ENCODE results near the gene HAPLN1. TPM values are rescaled to one million over a fixed set of nuclear protein-coding genes. Genes with fewer than 3 reads are reported as not detected.

HAPLN1 gene
- total and polyA plus RNA-seq, 2 of the 4 experiments (the other 2 are of a cell fraction), result under 0.01 to 0.07 TPM

DNA sequence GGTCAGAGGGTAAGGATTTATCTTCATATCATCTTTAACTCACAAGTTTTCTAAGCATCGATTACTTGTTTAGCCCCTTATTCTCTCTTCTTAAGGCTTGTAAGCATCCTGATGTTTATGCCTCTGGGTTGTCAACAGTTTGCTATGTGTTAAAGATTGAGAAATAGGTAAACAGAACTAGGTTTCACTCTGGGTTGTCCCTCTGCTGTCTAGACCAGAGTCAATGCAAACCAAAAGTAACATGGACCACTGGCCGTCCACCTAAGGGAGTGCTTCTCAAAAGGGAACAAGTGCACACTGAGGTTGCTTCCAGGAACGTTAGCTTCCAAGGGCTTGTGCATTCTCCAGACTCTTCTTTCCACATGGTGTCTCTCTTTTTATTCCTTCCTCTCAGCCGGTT, 39.9 kb upstream of the HAPLN1 start:
- 40% methylated on average over 1 of the region's 4 CpGs; no CpG with 5 or more reads in 1 of the 2 experiments for WGBS, 2 experiments (ENCODE audit: extremely low coverage in 2 of 2, insufficient read length in 1 of 2)
- no peaks in the 10 kb centered on the region for H3K36me3 ChIP-seq (ENCODE audit: control insufficient read depth, insufficient read depth, low read length)
- H2AK9ac ChIP-seq (replicated peaks; ENCODE audit: low read depth, low read length, poor library complexity), result no peak overlapping the region
- no peak overlapping the region for H2AK5ac ChIP-seq (ENCODE audit: low read depth, low read length)
- in situ Hi-C loops (cut with MboI; ENCODE audit: low sequenced_read_pairs), result no loop called here
- H3K9me3 ChIP-seq (ENCODE audit: control insufficient read depth, insufficient read depth, low read length), result no peaks in the 10 kb centered on the region
- CTCF ChIA-PET, result no interaction called here
- no peaks in the 10 kb centered on the region for H3K27me3 ChIP-seq (ENCODE audit: control insufficient read depth, insufficient read depth, low read length)
- DNase-seq, result no peak
- H3K14ac ChIP-seq (replicated peaks; ENCODE audit: low read depth, low read length), result no peak overlapping the region
- H2AFZ ChIP-seq (replicated peaks; ENCODE audit: low read length, poor library complexity), result no peak overlapping the region
- no peak for TF ChIP-seq MXI1 (IDR thresholded peaks at IDR 0.05; ENCODE audit: borderline replicate concordance, low read depth, low read length)
- TF ChIP-seq, protein P1, sequence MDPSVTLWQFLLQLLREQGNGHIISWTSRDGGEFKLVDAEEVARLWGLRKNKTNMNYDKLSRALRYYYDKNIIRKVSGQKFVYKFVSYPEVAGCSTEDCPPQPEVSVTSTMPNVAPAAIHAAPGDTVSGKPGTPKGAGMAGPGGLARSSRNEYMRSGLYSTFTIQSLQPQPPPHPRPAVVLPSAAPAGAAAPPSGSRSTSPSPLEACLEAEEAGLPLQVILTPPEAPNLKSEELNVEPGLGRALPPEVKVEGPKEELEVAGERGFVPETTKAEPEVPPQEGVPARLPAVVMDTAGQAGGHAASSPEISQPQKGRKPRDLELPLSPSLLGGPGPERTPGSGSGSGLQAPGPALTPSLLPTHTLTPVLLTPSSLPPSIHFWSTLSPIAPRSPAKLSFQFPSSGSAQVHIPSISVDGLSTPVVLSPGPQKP (IDR thresholded peaks at IDR 0.05; ENCODE audit: borderline replicate concordance, low read depth, low read length), result no peak
- no peak overlapping the region for H2BK20ac ChIP-seq (ENCODE audit: low read depth, low read length)
- no peaks in the 10 kb centered on the region for H3K4me1 ChIP-seq (ENCODE audit: control insufficient read depth, insufficient read depth, low read length)
- no peaks in the 10 kb centered on the region for H3K9me1 ChIP-seq (ENCODE audit: insufficient read depth, low read length)
- no TSS peak for BruUV-seq (replicated peaks)
- H3K27ac ChIP-seq (ENCODE audit: insufficient read depth, low read length), result no peak overlapping the region
- H2BK5ac ChIP-seq (ENCODE audit: low read depth, low read length, poor library complexity, severe bottlenecking), result no peak overlapping the region
- no peak overlapping the region for H3K23ac ChIP-seq (ENCODE audit: low read depth, low read length)
- no peak for ATAC-seq (ENCODE audit: low read depth)
- no peak overlapping the region for H3K18ac ChIP-seq (ENCODE audit: low read depth, low read length)
- no peak overlapping the region for H2BK15ac ChIP-seq (ENCODE audit: low read depth, low read length)
- H3K4ac ChIP-seq (ENCODE audit: low read depth, low read length), result no peak overlapping the region
- no peak overlapping the region for H3K4me3 ChIP-seq (ENCODE audit: insufficient read depth, low read depth, low read length)
- dilution Hi-C loops (cut with HindIII; ENCODE audit: low sequenced_read_pairs, unreplicated experiment), result no loop called here
- POLR2A ChIA-PET (ENCODE audit: unreplicated experiment), result no interaction called here
- intact Hi-C loops (cut with micrococcal nuclease), result no loop called here
- H4K5ac ChIP-seq (ENCODE audit: low read depth, low read length), result no peak overlapping the region
- no peaks in the 10 kb centered on the region for H4K20me1 ChIP-seq (ENCODE audit: insufficient read depth, low read length)
- H4K8ac ChIP-seq (ENCODE audit: low read depth in 2 of 2, low read length in 2 of 2), result no peak overlapping the region
- no peak overlapping the region for H3K4me2 ChIP-seq (ENCODE audit: low read depth, low read length)
- H3K9ac ChIP-seq (ENCODE audit: low read depth, low read length), result no peak overlapping the region
- no peaks in the 10 kb centered on the region for H3K79me1 ChIP-seq (ENCODE audit: low read depth in 1 of 2, low read length in 2 of 2)
- H2BK120ac ChIP-seq (ENCODE audit: low read depth, low read length), result no peak overlapping the region
- H4K91ac ChIP-seq (ENCODE audit: insufficient read depth, low read depth, low read length), result no peak overlapping the region
- H3K56ac ChIP-seq (ENCODE audit: extremely low read depth, insufficient read depth, low read length), result no peak overlapping the region
